ENCODE results near the gene OSBPL8.

DNA sequence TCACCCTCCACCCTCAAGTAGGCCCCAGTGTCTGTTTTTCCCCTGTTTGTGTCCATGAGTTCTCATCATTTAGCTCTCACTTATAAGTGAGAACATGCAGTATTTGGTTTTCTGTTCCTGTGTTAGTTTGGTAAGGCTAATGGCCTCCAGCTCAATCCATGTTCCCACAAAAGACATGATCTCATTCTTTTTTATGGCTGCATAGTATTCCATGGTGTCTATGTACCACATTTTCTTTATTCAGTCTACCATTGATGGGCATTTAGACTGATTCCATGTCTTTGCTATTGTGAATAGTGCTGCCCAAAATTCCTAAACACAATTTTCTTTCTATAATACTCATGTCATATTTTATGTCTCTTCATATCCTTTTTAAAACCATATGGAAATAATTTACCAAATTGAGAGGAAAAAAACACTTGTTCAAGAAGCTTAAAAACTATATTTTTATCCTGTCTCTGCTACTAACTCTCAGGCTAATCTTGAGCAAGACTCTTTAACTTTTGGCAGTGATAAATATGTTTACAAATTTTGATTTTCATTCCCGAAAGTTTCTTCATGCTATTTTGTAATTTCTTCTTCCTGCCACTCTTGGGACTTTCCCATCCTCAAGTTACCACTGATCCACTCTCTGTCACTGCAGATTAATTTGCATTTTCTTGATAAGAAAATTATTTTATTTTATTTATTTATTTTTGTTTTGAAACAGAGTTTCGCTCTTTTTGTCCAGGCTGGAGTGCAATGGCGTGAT is 28.0 kb upstream of the OSBPL8 start:
- TF ChIP-seq EZH2 (IDR thresholded peaks at IDR 0.05; ENCODE audit: insufficient read depth, poor library complexity, severe bottlenecking) (no peak), EZH2phosphoT487 (IDR thresholded peaks at IDR 0.05; ENCODE audit: insufficient read depth, low read depth) (no peak)
